Testis (tissue), 3 donors: ENCODE results near the gene H1-8. TPM values are rescaled to one million over a fixed set of nuclear protein-coding genes. Genes with fewer than 3 reads are reported as not detected.

Experiments used
- DNase-seq: peaks from one replicate; pipeline ENCODE4 v3.0.0-alpha.2; 2019
- H3K27ac ChIP-seq, 2 donors: fragments of 200-600 bp; sonication (generic); one replicate each; pipeline ENCODE4 v1.5.1; 2019
- H3K27me3 ChIP-seq: fragments of 200-600 bp; sonication (generic); one replicate; pipeline ENCODE4 v1.5.1; 2019
- H3K36me3 ChIP-seq: fragments of 200-600 bp; sonication (generic); one replicate; pipeline ENCODE4 v1.5.1; 2017; ENCODE audit warnings: low read depth; ENCODE audit errors: missing control alignments
- H3K4me1 ChIP-seq: fragments of 200-600 bp; sonication (generic); one replicate; pipeline ENCODE4 v1.5.1; 2019
- H3K4me3 ChIP-seq, 2 donors: fragments of 200-600 bp; sonication (generic); one replicate each; pipeline ENCODE4 v1.5.1; 2017 to 2019
- H3K9me3 ChIP-seq: fragments of 200-600 bp; sonication (generic); one replicate; pipeline ENCODE4 v1.5.1; 2017
- CTCF ChIP-seq, 3 experiments: fragments of 450-650 bp in 2 of 3; fragments of 200-600 bp in 1 of 3; sonication (generic) in 1 of 3; IDR thresholded peaks; one replicate each; pipeline ENCODE4 v1.5.1; 2016 to 2019; ENCODE audit warnings: antibody characterized with exemption in 3 of 3, mild to moderate bottlenecking in 2 of 3, moderate library complexity in 1 of 3
- POLR2A ChIP-seq: fragments of 450-650 bp; IDR thresholded peaks from one replicate; pipeline ENCODE4 v1.6.1; 2017; ENCODE audit warnings: antibody characterized with exemption, mild to moderate bottlenecking, moderate library complexity
- WGBS, 2 donors: methylation state at CpG; one replicate each; pipeline ENCODE4 v1.1.5; 2018; 5-methylcytosine and 5-hydroxymethylcytosine counted together
- intact Hi-C: fragments of 100-400 bp; cut with DNase I; formaldehyde crosslinking; loops from one replicate; pipeline ENCODE4 v1.15.1; 2023; ENCODE audit warnings: low total_unique reads
- polyA plus RNA-seq: library from polyadenylated mRNA; stranded (reverse); fragments of 350-450 nt; fragmentation: Illumina TruSeq; extraction: RNeasy Lipid Tissue Mini Kit (QIAGEN cat#74804); gene quantifications from one replicate; pipeline ENCODE4 v1.2.3, GENCODE V29; 2014; ENCODE audit warnings: low read depth, low replicate concordance; ENCODE audit not compliant: insufficient read depth
- total RNA-seq, 2 donors: library from RNA; depleted of rRNA; stranded (reverse); fragments of >200 nt; gene quantifications; one replicate each; pipeline ENCODE4 v1.2.3, GENCODE V29; 2016

H1-8 gene
- total and polyA plus RNA-seq, 3 donors from 2014 or later, result 4.2 to 8.6 (median 4.8) TPM

GRCh38 chr3:129504471-129505100, 38.4 kb upstream of the H1-8 start:
- Histone ChIP-seq H3K27me3 (no peaks in the 10 kb centered on the region), H3K4me3 (no peak overlapping the region), H3K27ac (no peak overlapping the region), H3K9me3 (no peaks in the 10 kb centered on the region), H3K36me3 (no peaks in the 10 kb centered on the region), H3K4me1 (no peaks in the 10 kb centered on the region)
- TF ChIP-seq POLR2A (no peak), CTCF (IDR thresholded peaks at IDR 0.05) (no peak)
- no peak for DNase-seq
- intact Hi-C loops, result no loop called here
- 85 to 87% methylated on average over 5 of the region's 5 CpGs for WGBS, 2 donors

- H3K4me1 ChIP-seq, result no peaks in the 10 kb centered on the region
- intact Hi-C loops, result no loop called here
- no peak overlapping the region for H3K27ac ChIP-seq
- TF ChIP-seq CTCF (IDR thresholded peaks at IDR 0.05) (no peak), POLR2A (no peak)
- H3K36me3 ChIP-seq, result no peaks in the 10 kb centered on the region
- no peak overlapping the region for H3K4me3 ChIP-seq
- H3K27me3 ChIP-seq, result no peaks in the 10 kb centered on the region
- 86 to 90% methylated on average over 6 of the region's 6 CpGs for WGBS, 2 donors
- DNase-seq, result no peak
- no peaks in the 10 kb centered on the region for H3K9me3 ChIP-seq
These were observed 37.6 kb upstream of the H1-8 start for GRCh38 chr3:129505341-129505740.

GRCh38 chr3:129506231-129506742, 36.7 kb upstream of the H1-8 start:
- WGBS, 2 donors, result 66 to 70% methylated on average over 9 of the region's 9 CpGs
- H3K27ac ChIP-seq, result no peak overlapping the region
- no peaks in the 10 kb centered on the region for H3K36me3 ChIP-seq
- intact Hi-C loops, result no loop called here
- TF ChIP-seq POLR2A (no peak), CTCF (IDR thresholded peaks at IDR 0.05) (no peak)
- no peaks in the 10 kb centered on the region for H3K4me1 ChIP-seq
- no peak overlapping the region for H3K4me3 ChIP-seq
- DNase-seq, result no peak
- no peaks in the 10 kb centered on the region for H3K9me3 ChIP-seq
- no peaks in the 10 kb centered on the region for H3K27me3 ChIP-seq

- Histone ChIP-seq H3K27me3 (no peaks in the 10 kb centered on the region), H3K36me3 (no peaks in the 10 kb centered on the region), H3K9me3 (no peaks in the 10 kb centered on the region), H3K4me1 (no peaks in the 10 kb centered on the region), H3K4me3 (no peak overlapping the region), H3K27ac (no peak overlapping the region)
- DNase-seq, result no peak
- WGBS, 2 donors, result 76 to 85% methylated on average over 8 to 9 of the region's 9 CpGs
- TF ChIP-seq CTCF (IDR thresholded peaks at IDR 0.05) (no peak), POLR2A (no peak)
- intact Hi-C loops, result no loop called here
These were observed 35.7 kb upstream of the H1-8 start for GRCh38 chr3:129507181-129507831.
